GM18508 (cell line): ENCODE results near the gene C3orf52.
A peak's percentile ranks its signal among the peaks of the same experiment; 100 is the strongest.

Experiments used
- ATAC-seq: cut with Tn5 transposase; IDR thresholded peaks from one replicate; pipeline ENCODE4 v1.9.1; 2021; ENCODE audit warnings: moderate number of reproducible peaks; ENCODE audit not compliant: insufficient read depth, unreplicated experiment

Gene C3orf52

DNA sequence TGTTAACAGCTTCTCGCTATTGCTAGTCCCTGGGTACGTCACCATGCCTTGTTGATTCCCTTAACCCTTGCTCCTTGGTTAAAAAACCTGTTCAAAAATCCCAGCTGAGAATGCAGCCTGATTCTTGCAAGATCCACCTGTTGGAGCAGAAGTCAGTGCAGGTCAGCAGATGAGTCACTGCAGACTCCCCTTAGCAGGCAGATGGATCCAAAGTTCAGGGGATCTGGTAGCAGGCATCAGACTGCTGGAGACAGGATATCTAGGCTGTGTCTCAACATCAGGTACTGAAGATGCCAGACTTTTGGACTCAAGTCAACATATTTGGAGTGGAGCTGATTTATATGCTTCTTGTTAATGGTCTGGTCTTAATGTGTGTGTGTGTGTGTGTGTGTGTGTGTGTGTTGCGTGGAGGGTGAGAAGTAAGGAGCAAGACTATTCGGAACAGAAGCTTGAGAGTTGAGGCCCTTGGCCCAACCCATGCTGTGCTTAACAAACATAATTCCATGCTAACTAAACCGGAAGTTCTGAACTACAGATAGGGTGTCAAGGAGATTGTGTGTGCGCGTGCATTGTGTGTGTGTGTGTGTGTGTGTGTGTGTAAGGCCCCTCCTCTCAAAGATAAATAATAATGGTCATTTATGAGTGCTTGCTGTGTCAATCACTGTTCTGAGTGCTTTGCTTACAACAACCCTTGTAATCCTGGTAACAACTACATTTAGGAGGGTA lies 1.0 kb upstream of the C3orf52 start:
- ATAC-seq: no peak

DNA sequence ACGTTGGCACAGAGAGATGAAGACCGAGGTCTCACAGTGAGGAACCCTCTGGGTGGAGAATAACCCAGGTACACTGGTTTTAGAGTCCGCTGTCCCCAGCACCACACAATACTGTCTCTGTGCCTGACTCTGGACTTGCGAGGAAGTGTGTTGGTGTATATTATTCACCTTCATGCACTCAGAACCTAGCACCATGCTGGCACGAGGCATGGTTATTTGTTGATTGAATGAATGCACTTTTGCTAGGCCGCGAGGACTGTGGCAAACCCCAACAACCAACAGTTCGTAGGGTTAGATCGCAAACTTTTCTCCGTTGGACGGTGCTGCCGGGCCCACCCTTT lies 484 bp upstream of the C3orf52 start:
- no peak for ATAC-seq

DNA sequence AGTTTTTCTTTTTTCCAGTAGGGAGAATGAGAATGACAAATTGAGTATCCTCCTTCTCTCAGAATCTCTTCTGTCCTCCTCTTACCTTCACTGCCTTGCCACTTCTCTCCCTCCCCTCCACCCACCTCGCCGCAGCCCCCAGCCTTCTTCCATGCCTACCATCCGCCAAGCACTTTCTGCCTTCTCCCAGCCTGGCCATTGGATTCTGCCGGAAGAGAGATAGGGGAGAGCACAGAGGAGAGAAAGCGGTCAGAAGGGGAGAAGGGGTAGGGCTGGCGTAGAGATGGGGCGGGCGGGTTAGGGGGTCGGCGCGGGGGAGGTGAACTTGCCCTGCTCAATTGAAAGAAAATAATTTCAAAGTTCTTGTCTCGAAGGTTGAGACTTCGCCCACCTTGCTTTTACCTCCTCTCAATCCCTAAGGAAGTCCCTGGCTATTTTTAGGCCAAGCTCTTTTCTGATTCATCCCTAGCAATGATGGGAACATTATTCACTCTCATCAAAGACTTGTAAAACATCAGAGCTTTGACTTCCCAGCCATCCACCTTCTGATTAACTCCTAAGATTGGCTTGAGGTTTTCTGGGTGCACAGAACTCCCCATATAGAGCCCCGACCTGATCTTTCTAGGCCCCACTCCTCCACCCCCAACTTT lies 811 bp downstream of the C3orf52 start:
- ATAC-seq: no peak

DNA sequence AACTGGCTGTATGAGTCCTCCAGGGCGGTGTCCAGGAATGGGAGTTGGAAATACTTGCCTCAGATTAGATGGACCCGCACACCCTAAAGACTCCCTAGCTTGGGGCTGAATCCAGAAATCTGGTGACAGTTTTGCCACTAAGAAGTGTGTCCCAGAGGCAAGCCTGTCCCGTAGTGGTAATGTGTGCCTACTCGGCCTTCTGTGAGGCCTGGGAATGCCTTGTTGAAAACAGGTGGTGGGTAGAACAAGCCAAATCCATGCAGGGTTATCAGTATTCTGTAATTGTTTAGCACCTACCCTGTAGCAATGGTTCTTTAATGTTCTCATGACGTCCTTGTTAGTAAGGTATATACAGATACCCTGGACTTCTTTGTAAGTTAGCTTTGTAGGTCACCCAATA lies 1.6 kb downstream of the C3orf52 start:
- no peak for ATAC-seq

GRCh38 chr3:112088944-112089343 lies 2.8 kb downstream of the C3orf52 start:
- ATAC-seq: no peak

DNA sequence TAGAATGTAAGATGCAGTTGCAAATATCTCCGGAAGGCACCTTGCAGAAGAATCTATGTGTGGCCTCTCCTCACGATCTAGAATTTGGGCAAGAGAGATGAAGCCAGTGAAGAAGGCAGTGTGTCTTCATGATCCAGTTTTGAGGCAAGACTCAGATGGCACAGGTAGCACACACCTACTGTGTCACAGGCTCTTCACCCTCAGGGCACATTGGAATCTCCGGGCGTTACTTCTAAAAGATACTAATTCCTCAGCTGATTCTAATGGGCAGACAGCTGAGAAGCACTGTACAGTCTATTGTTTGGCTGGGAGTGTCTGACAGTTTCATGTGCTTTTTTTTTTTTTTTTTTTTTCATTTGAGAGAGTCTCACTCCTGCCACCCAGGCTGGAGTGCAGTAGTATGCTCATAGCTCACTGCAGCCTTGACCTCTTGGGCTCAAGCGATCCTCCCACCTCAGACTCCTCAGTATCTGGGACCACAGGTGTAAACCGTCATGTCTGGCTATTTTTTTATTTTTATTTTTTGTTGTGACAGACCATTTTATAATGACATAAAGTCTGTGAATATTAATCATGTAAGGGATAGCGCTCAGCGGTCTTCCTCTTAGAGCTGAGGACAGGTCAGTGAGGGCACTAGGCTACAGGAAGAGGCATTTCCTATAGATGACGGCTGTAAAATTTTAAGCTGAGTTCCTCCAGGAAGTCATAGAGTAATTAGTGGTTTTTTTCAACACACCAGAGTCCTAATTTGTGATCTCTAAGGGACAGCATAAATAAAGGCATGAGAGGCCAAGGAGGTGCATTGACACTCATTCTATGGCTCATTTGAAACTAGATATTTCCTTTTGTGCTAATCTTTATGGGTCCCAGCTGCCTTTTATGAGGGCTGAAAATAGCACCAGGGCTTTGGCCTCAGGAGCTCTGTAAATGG lies 4.0 kb downstream of the C3orf52 start:
- ATAC-seq: no peak

DNA sequence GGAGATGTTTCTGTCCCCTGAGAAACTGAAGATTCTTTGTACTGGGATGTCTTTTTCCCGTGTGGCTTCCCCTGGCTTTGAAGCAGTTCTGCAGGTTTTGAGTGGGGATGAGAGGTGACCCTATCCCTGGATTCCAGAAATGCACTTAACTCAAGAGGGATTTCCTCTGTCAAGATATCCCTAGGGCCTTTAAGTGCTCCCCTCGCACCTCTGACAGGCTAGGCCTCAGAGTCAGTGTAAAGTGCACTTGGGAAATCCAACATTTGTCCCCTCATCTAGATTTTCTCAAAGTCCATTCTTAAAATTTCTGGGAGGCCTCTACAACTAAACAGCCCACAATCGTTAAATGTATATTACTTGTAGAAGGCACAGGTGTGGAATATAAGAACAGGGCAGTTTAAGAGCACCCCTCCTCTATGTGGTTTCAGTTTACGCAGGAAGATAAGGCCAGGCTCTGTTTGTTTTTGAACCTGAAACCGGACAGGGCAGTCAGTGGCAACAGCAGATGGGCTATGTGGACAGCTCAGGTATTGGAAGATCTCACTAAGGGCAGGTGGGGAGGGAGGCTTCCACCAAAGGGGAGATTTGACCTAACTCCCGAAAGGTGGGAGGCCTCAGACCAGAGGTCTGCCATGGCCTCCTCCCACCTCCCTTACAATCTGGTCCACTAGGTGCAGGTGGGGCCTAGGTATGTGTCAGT lies 4.8 kb downstream of the C3orf52 start:
- ATAC-seq: no peak

- no peak for ATAC-seq
These were observed 6.4 kb downstream of the C3orf52 start for GRCh38 chr3:112092496-112093179.

GRCh38 chr3:112093180-112093522 lies 7.0 kb downstream of the C3orf52 start:
- ATAC-seq: no peak

GRCh38 chr3:112095731-112096130 lies 9.5 kb downstream of the C3orf52 start:
- no peak for ATAC-seq

DNA sequence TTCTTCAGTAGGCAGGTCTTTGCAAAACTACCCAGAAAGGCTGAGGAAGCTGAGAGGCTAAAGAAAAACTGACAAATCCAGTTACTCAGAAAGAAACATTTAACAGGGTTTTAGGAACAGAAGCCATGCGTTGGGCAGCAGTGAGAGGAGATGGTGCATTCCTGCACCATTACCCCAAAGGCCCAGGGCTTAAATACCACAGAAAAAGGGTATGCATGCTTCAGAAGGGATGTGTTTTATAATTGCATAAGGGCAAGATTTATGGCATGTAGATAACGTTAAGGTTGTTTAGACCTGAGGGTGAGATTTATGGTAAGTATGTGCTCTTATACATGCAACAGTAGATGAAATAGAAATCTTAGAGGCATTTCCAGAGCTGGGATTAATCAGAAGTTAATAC lies 10.0 kb downstream of the C3orf52 start:
- ATAC-seq: no peak

- ATAC-seq: no peak
These were observed 11.2 kb downstream of the C3orf52 start for GRCh38 chr3:112097378-112097777.

- no peak for ATAC-seq
These were observed 15.7 kb downstream of the C3orf52 start for GRCh38 chr3:112101916-112102315.

- ATAC-seq: no peak
These were observed 18.6 kb downstream of the C3orf52 start for GRCh38 chr3:112104774-112105173.

DNA sequence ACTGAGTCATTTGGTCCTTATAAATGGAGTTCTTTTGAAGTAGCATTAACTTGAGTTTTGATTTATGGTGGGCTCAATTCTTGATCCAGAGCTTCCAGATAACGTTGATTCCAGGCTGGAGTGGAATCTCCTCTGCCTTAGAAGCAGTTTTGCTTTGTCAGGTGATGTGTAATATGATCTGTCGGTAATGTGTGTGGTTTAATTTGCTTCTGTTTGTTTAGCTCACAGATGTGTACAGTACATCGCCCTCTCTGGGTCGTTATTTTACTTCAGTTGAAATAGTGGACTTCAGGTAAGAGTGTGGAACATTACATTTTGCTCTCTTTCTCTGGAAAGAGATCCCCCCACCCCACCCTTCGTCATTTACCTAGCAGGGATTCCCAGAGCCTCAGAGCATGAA lies 23.1 kb downstream of the C3orf52 start:
- ATAC-seq: no peak

- peak; percentile 42 for ATAC-seq
These were observed 25.7 kb downstream of the C3orf52 start for GRCh38 chr3:112111785-112112402.

GRCh38 chr3:112114576-112115160 lies 28.5 kb downstream of the C3orf52 start:
- ATAC-seq: no peak

GRCh38 chr3:112115161-112115739 lies 29.1 kb downstream of the C3orf52 start:
- ATAC-seq: no peak

DNA sequence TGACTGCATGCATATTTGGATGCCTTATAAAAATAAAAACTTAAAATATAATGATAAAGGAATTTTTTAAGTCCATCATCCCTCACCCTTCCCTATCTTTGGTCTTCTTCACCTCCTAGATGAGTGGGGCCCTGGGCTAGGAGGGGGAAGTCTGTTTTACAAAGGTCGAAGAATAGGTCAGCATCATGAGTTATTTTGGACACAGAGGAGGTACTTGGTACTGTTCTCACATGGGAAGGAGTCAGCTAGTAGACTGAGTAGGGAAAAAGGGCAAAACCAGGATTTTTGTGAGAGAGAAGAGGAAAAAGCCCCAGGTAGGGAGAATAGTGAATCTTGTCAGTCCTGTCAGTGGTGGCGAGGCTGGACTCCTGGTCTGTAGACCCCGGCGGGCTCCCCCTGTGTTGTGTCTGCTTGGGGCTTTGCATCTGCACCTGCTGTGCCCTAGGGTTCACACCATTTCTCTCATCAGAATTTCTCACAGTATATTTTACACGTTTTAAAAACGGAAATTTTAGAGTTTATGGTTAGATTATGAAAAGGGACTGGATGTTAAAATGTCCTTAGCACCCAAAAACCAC lies 29.7 kb downstream of the C3orf52 start:
- ATAC-seq: no peak
